ENCODE measurements around the gene CCDC47.
"Not testable (repeated sequence)": the region's sequence is repeated elsewhere in the genome, so short reads cannot be mapped to it uniquely, and the experiment has no call there.

The CCDC47 gene

GRCh38 chr17:63800783-63801182 is 27.4 kb upstream of the CCDC47 start:
- H3K27ac Mint-ChIP-seq: no peak overlapping the region
- H3K4me3 Mint-ChIP-seq: no peak overlapping the region
- peaks cover 0 to 3% of the 10 kb centered on the region in 2 donors for H3K4me1 Mint-ChIP-seq (ENCODE audit: low read depth in 2 of 2)
- ATAC-seq (replicated peaks) (no peak), DNase-seq (no peak)
- H3K36me3 Mint-ChIP-seq (ENCODE audit: insufficient read depth): peaks cover 89% of the 10 kb centered on the region
- H3K27me3 Mint-ChIP-seq: no peaks in the 10 kb centered on the region
- H3K9me3 Mint-ChIP-seq: no peaks in the 10 kb centered on the region

- no peak for DNase-seq
- Mint-ChIP-seq H3K27me3 (no peaks in the 10 kb centered on the region), H3K27ac (no peak overlapping the region), H3K9me3 (no peaks in the 10 kb centered on the region), H3K36me3 (ENCODE audit: insufficient read depth) (peaks cover 88% of the 10 kb centered on the region), H3K4me3 (no peak overlapping the region), H3K4me1 (ENCODE audit: low read depth in 2 of 2) (no peaks in the 10 kb centered on the region)
- no peak for ATAC-seq (replicated peaks)
Observed at GRCh38 chr17:63798572-63799106, 25.2 kb upstream of the CCDC47 start.

- not testable (repeated sequence) for H3K4me1 Mint-ChIP-seq (ENCODE audit: low read depth in 2 of 2); DNase-seq; H3K4me3 Mint-ChIP-seq; H3K27me3 Mint-ChIP-seq; H3K9me3 Mint-ChIP-seq; ATAC-seq (replicated peaks)
- Mint-ChIP-seq H3K27ac (peak overlapping the region in 1 of 2 donors; percentile 56), H3K36me3 (ENCODE audit: insufficient read depth) (peaks cover 86% of the 10 kb centered on the region)
Observed at GRCh38 chr17:63796375-63796774, 23.0 kb upstream of the CCDC47 start.

GRCh38 chr17:63792055-63792729 is 18.8 kb upstream of the CCDC47 start:
- Mint-ChIP-seq H3K4me3 (no peak overlapping the region), H3K27ac (no peak overlapping the region), H3K36me3 (ENCODE audit: insufficient read depth) (peaks cover 86% of the 10 kb centered on the region), H3K27me3 (no peaks in the 10 kb centered on the region), H3K9me3 (no peaks in the 10 kb centered on the region), H3K4me1 (ENCODE audit: low read depth in 2 of 2) (no peaks in the 10 kb centered on the region)
- ATAC-seq (replicated peaks) (no peak), DNase-seq (no peak)

GRCh38 chr17:63790057-63790456 is 16.7 kb upstream of the CCDC47 start:
- Mint-ChIP-seq H3K9me3 (no peaks in the 10 kb centered on the region), H3K36me3 (ENCODE audit: insufficient read depth) (peaks cover 74% of the 10 kb centered on the region), H3K4me3 (no peak overlapping the region), H3K27ac (no peak overlapping the region), H3K4me1 (ENCODE audit: low read depth in 2 of 2) (peaks cover 0 to 5% of the 10 kb centered on the region in 2 donors), H3K27me3 (no peaks in the 10 kb centered on the region)
- ATAC-seq (replicated peaks) (no peak), DNase-seq (no peak)

GRCh38 chr17:63786971-63787711 is 13.7 kb upstream of the CCDC47 start:
- H3K36me3 Mint-ChIP-seq (ENCODE audit: insufficient read depth): peaks cover 53% of the 10 kb centered on the region
- no peak for DNase-seq
- no peaks in the 10 kb centered on the region for H3K27me3 Mint-ChIP-seq

GRCh38 chr17:63786117-63786516 is 12.7 kb upstream of the CCDC47 start:
- H3K9me3 Mint-ChIP-seq: no peaks in the 10 kb centered on the region
- ATAC-seq (replicated peaks): no peak
- no peaks in the 10 kb centered on the region for H3K27me3 Mint-ChIP-seq
- H3K36me3 Mint-ChIP-seq (ENCODE audit: insufficient read depth): peaks cover 50% of the 10 kb centered on the region
- H3K4me1 Mint-ChIP-seq (ENCODE audit: low read depth in 2 of 2): peaks cover 11 to 35% of the 10 kb centered on the region in 2 donors
- H3K4me3 Mint-ChIP-seq: no peak overlapping the region
- H3K27ac Mint-ChIP-seq: peak overlapping the region; percentile 44 to 81
- DNase-seq: no peak

More at GRCh38 chr17:63786971-63787711, 13.7 kb upstream of the CCDC47 start:
- ATAC-seq (replicated peaks): no peak
- Mint-ChIP-seq H3K9me3 (no peaks in the 10 kb centered on the region), H3K4me3 (no peak overlapping the region), H3K4me1 (ENCODE audit: low read depth in 2 of 2) (peaks cover 11 to 27% of the 10 kb centered on the region in 2 donors), H3K27ac (peak overlapping the region in 1 of 2 donors; percentile 8)

GRCh38 chr17:63785556-63785955 is 12.2 kb upstream of the CCDC47 start:
- Mint-ChIP-seq H3K4me3 (no peak overlapping the region), H3K4me1 (ENCODE audit: low read depth in 2 of 2) (peaks cover 16 to 40% of the 10 kb centered on the region in 2 donors), H3K27me3 (no peaks in the 10 kb centered on the region), H3K27ac (peak overlapping the region; percentile 44 to 81), H3K36me3 (ENCODE audit: insufficient read depth) (peaks cover 48% of the 10 kb centered on the region), H3K9me3 (no peaks in the 10 kb centered on the region)
- ATAC-seq (replicated peaks): no peak
- no peak for DNase-seq

- H3K4me3 Mint-ChIP-seq: no peak overlapping the region
- peak overlapping the region; percentile 65 to 83 for H3K27ac Mint-ChIP-seq
- peaks cover 36% of the 10 kb centered on the region for H3K36me3 Mint-ChIP-seq (ENCODE audit: insufficient read depth)
- ATAC-seq (replicated peaks): no peak
- H3K9me3 Mint-ChIP-seq: no peaks in the 10 kb centered on the region
- no peaks in the 10 kb centered on the region for H3K27me3 Mint-ChIP-seq
- peaks cover 19 to 52% of the 10 kb centered on the region in 2 donors for H3K4me1 Mint-ChIP-seq (ENCODE audit: low read depth in 2 of 2)
- DNase-seq: no peak
Observed at GRCh38 chr17:63783522-63783921, 10.1 kb upstream of the CCDC47 start.

- peaks cover 15% of the 10 kb centered on the region for H3K36me3 Mint-ChIP-seq (ENCODE audit: insufficient read depth)
- no peak overlapping the region for H3K4me3 Mint-ChIP-seq
- H3K4me1 Mint-ChIP-seq (ENCODE audit: low read depth in 2 of 2): peaks cover 29 to 76% of the 10 kb centered on the region in 2 donors
- DNase-seq: no peak
- peak overlapping the region; percentile 0 to 63 for H3K27ac Mint-ChIP-seq
- ATAC-seq (replicated peaks): no peak
- no peaks in the 10 kb centered on the region for H3K27me3 Mint-ChIP-seq
- H3K9me3 Mint-ChIP-seq: no peaks in the 10 kb centered on the region
Observed at GRCh38 chr17:63780928-63781327, 7.5 kb upstream of the CCDC47 start.

- Mint-ChIP-seq H3K4me1 (ENCODE audit: low read depth in 2 of 2) (peaks cover 31 to 76% of the 10 kb centered on the region in 2 donors), H3K36me3 (ENCODE audit: insufficient read depth) (peaks cover 15% of the 10 kb centered on the region), H3K4me3 (no peak overlapping the region), H3K27ac (peak overlapping the region; percentile 0 to 63), H3K9me3 (no peaks in the 10 kb centered on the region), H3K27me3 (no peaks in the 10 kb centered on the region)
- DNase-seq (no peak), ATAC-seq (replicated peaks) (no peak)
Observed at GRCh38 chr17:63780507-63780906, 7.1 kb upstream of the CCDC47 start.

GRCh38 chr17:63775420-63775819 is 2.0 kb upstream of the CCDC47 start:
- peaks cover 25% of the 10 kb centered on the region for H3K36me3 Mint-ChIP-seq (ENCODE audit: insufficient read depth)
- peak overlapping the region; percentile 95 to 96 for H3K27ac Mint-ChIP-seq
- no peak for DNase-seq
- ATAC-seq (replicated peaks): no peak
- peaks cover 35 to 66% of the 10 kb centered on the region in 2 donors for H3K4me1 Mint-ChIP-seq (ENCODE audit: low read depth in 2 of 2)
- H3K27me3 Mint-ChIP-seq: no peaks in the 10 kb centered on the region
- peak overlapping the region; percentile 87 to 96 for H3K4me3 Mint-ChIP-seq
- no peaks in the 10 kb centered on the region for H3K9me3 Mint-ChIP-seq

- H3K9me3 Mint-ChIP-seq: no peaks in the 10 kb centered on the region
- H3K4me3 Mint-ChIP-seq: peak overlapping the region; percentile 87 to 96
- DNase-seq: no peak
- no peak for ATAC-seq (replicated peaks)
- H3K4me1 Mint-ChIP-seq (ENCODE audit: low read depth in 2 of 2): peaks cover 37 to 65% of the 10 kb centered on the region in 2 donors
- peaks cover 30% of the 10 kb centered on the region for H3K36me3 Mint-ChIP-seq (ENCODE audit: insufficient read depth)
- H3K27ac Mint-ChIP-seq: peak overlapping the region; percentile 95 to 96
- no peaks in the 10 kb centered on the region for H3K27me3 Mint-ChIP-seq
Observed at GRCh38 chr17:63774969-63775265, 1.5 kb upstream of the CCDC47 start.
